ENCODE results near the gene ING5. TPM values are rescaled to one million over a fixed set of nuclear protein-coding genes. Genes with fewer than 3 reads are reported as not detected.
A peak's percentile ranks its signal among the peaks of the same experiment; 100 is the strongest.

Gene ING5
- total RNA-seq, 1 donor from 2014 or later: 16.3 TPM

GRCh38 chr2:241734467-241735208 lies 32.8 kb downstream of the ING5 start, which contains the start of gene D2HGDH:
Gene D2HGDH, plus strand, starts transcription at chr2:241734630. Its CDS starts 595 bp downstream, at chr2:241735225.
- no peaks in the 10 kb centered on the region for H3K9me3 Mint-ChIP-seq (ENCODE audit: low read depth)
- peaks cover 9% of the 10 kb centered on the region for H3K4me1 Mint-ChIP-seq (ENCODE audit: low read depth)
- no peaks in the 10 kb centered on the region for H3K27me3 Mint-ChIP-seq (ENCODE audit: low read depth)
- TF ChIP-seq, protein P1, sequence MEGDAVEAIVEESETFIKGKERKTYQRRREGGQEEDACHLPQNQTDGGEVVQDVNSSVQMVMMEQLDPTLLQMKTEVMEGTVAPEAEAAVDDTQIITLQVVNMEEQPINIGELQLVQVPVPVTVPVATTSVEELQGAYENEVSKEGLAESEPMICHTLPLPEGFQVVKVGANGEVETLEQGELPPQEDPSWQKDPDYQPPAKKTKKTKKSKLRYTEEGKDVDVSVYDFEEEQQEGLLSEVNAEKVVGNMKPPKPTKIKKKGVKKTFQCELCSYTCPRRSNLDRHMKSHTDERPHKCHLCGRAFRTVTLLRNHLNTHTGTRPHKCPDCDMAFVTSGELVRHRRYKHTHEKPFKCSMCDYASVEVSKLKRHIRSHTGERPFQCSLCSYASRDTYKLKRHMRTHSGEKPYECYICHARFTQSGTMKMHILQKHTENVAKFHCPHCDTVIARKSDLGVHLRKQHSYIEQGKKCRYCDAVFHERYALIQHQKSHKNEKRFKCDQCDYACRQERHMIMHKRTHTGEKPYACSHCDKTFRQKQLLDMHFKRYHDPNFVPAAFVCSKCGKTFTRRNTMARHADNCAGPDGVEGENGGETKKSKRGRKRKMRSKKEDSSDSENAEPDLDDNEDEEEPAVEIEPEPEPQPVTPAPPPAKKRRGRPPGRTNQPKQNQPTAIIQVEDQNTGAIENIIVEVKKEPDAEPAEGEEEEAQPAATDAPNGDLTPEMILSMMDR (IDR thresholded peaks at IDR 0.05): peak; percentile 24
- no peak for DNase-seq (ENCODE audit: low spot score)
- H3K27ac Mint-ChIP-seq (ENCODE audit: unreplicated experiment): peak within 1 kb of the TSS; percentile 63
- H3K4me3 Mint-ChIP-seq (ENCODE audit: unreplicated experiment): peak within 1 kb of the TSS; percentile 73
- no peaks in the 10 kb centered on the region for H3K36me3 Mint-ChIP-seq (ENCODE audit: low read depth)

GRCh38 chr2:241736111-241736510 lies 34.3 kb downstream of the ING5 start:
- Mint-ChIP-seq H3K4me3 (ENCODE audit: unreplicated experiment) (peak overlapping the region; percentile 37), H3K36me3 (ENCODE audit: low read depth) (peaks cover 1% of the 10 kb centered on the region), H3K27me3 (ENCODE audit: low read depth) (no peaks in the 10 kb centered on the region), H3K27ac (ENCODE audit: unreplicated experiment) (no peak overlapping the region), H3K9me3 (ENCODE audit: low read depth) (no peaks in the 10 kb centered on the region), H3K4me1 (ENCODE audit: low read depth) (peaks cover 9% of the 10 kb centered on the region)
- DNase-seq (ENCODE audit: low spot score): no peak
- TF ChIP-seq, protein P1 (IDR thresholded peaks at IDR 0.05): no peak

GRCh38 chr2:241738040-241738686 lies 36.3 kb downstream of the ING5 start:
- Mint-ChIP-seq H3K9me3 (ENCODE audit: low read depth) (no peaks in the 10 kb centered on the region), H3K27me3 (ENCODE audit: low read depth) (no peaks in the 10 kb centered on the region), H3K27ac (ENCODE audit: unreplicated experiment) (no peak overlapping the region), H3K4me3 (ENCODE audit: unreplicated experiment) (no peak overlapping the region), H3K4me1 (ENCODE audit: low read depth) (peaks cover 9% of the 10 kb centered on the region), H3K36me3 (ENCODE audit: low read depth) (peaks cover 1% of the 10 kb centered on the region)
- no peak for DNase-seq (ENCODE audit: low spot score)
- TF ChIP-seq, protein P1 (IDR thresholded peaks at IDR 0.05): no peak

DNA sequence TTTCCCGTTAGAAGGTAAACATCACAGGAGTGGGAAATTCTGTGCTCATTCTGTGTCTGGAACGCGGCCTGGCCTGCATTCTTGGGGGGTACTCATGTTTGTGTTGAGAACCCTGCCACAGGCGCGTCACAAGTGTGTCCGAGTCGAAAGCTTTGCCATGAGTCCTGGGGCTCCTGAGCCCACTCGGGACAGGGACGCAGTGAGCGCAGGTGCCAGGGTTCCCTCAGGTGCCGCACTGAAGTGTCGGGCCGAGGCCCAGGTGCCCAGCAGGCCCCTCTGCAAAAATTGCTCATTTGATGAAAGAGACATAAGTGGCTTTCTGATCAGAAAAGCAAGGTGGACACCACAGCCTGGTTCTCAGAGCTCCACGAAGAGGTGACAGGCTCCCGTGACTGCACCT lies 37.3 kb downstream of the ING5 start:
- H3K27ac Mint-ChIP-seq (ENCODE audit: unreplicated experiment): no peak overlapping the region
- H3K27me3 Mint-ChIP-seq (ENCODE audit: low read depth): no peaks in the 10 kb centered on the region
- no peak for DNase-seq (ENCODE audit: low spot score)
- H3K4me1 Mint-ChIP-seq (ENCODE audit: low read depth): peaks cover 9% of the 10 kb centered on the region
- peaks cover 5% of the 10 kb centered on the region for H3K36me3 Mint-ChIP-seq (ENCODE audit: low read depth)
- TF ChIP-seq, protein P1 (IDR thresholded peaks at IDR 0.05): no peak
- H3K4me3 Mint-ChIP-seq (ENCODE audit: unreplicated experiment): no peak overlapping the region
- H3K9me3 Mint-ChIP-seq (ENCODE audit: low read depth): no peaks in the 10 kb centered on the region

- H3K4me1 Mint-ChIP-seq (ENCODE audit: low read depth): peaks cover 9% of the 10 kb centered on the region
- H3K4me3 Mint-ChIP-seq (ENCODE audit: unreplicated experiment): no peak overlapping the region
- no peaks in the 10 kb centered on the region for H3K27me3 Mint-ChIP-seq (ENCODE audit: low read depth)
- TF ChIP-seq, protein P1 (IDR thresholded peaks at IDR 0.05): no peak
- H3K27ac Mint-ChIP-seq (ENCODE audit: unreplicated experiment): no peak overlapping the region
- no peak for DNase-seq (ENCODE audit: low spot score)
- peaks cover 5% of the 10 kb centered on the region for H3K36me3 Mint-ChIP-seq (ENCODE audit: low read depth)
- H3K9me3 Mint-ChIP-seq (ENCODE audit: low read depth): no peaks in the 10 kb centered on the region
Measured at GRCh38 chr2:241739651-241740050, 37.8 kb downstream of the ING5 start.

All from chondrocyte (in vitro differentiated cells).